Suprapubic skin (tissue), 3 donors: ENCODE results near the gene PATE4.

Source experiments
- EP300 ChIP-seq: sonication (generic); formaldehyde crosslinking; IDR thresholded peaks from one replicate; pipeline ENCODE4 v1.6.1; 2017; ENCODE audit warnings: antibody characterized with exemption
- TF ChIP-seq, protein P1 (sequence below), 2 donors: fragments of 200-600 bp in 1 of 2; fragments of 450-650 bp in 1 of 2; sonication (generic) in 1 of 2; IDR thresholded peaks; one replicate each; pipeline ENCODE4 v1.5.1; 2016 to 2019; ENCODE audit warnings: antibody characterized with exemption in 2 of 2, mild to moderate bottlenecking in 1 of 2, moderate library complexity in 1 of 2

DNA sequence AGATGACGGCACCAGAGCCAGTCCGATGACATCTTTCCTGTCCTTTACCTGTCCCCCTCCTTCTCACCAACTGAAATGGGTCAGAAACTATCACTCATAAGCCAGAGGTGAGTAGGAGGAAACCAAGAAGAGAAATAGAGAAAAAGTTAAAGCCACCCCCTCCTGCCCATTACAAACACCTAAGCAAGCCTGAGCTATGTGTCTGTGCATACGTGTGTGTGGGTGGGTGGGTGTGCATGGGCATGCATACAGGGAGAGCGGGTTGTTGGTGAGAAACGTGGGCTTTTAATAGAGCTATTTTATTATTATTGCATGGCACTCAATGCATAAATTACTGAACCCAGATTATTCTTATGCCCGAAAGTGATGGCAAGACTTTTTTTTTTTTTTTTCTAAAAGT is 2.6 kb downstream of the PATE4 start:
- TF ChIP-seq, protein P1, sequence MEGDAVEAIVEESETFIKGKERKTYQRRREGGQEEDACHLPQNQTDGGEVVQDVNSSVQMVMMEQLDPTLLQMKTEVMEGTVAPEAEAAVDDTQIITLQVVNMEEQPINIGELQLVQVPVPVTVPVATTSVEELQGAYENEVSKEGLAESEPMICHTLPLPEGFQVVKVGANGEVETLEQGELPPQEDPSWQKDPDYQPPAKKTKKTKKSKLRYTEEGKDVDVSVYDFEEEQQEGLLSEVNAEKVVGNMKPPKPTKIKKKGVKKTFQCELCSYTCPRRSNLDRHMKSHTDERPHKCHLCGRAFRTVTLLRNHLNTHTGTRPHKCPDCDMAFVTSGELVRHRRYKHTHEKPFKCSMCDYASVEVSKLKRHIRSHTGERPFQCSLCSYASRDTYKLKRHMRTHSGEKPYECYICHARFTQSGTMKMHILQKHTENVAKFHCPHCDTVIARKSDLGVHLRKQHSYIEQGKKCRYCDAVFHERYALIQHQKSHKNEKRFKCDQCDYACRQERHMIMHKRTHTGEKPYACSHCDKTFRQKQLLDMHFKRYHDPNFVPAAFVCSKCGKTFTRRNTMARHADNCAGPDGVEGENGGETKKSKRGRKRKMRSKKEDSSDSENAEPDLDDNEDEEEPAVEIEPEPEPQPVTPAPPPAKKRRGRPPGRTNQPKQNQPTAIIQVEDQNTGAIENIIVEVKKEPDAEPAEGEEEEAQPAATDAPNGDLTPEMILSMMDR (IDR thresholded peaks at IDR 0.05), result no peak
- no peak for TF ChIP-seq EP300
